ENCODE data around the gene DIP2C.

DNA sequence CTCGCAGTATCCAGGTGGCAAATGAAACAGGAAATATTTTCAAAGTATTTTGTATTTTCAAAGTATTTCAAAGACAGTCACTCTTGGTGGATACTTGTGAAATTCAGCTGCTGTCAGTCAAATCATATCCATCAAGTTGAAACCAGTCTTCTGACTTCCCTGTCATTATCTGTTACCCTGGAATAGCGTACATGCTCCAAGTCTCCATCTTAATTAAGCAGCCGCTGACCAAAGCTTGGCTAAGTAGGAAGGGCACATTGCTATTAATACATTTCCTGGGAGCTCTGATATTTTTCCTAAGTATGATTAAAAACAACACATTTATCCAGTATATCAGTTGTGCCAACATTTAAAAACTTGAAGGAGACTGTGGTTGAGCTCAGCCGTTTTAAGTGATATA lies 442.0 kb downstream of the DIP2C start:
- TF ChIP-seq, protein P1, sequence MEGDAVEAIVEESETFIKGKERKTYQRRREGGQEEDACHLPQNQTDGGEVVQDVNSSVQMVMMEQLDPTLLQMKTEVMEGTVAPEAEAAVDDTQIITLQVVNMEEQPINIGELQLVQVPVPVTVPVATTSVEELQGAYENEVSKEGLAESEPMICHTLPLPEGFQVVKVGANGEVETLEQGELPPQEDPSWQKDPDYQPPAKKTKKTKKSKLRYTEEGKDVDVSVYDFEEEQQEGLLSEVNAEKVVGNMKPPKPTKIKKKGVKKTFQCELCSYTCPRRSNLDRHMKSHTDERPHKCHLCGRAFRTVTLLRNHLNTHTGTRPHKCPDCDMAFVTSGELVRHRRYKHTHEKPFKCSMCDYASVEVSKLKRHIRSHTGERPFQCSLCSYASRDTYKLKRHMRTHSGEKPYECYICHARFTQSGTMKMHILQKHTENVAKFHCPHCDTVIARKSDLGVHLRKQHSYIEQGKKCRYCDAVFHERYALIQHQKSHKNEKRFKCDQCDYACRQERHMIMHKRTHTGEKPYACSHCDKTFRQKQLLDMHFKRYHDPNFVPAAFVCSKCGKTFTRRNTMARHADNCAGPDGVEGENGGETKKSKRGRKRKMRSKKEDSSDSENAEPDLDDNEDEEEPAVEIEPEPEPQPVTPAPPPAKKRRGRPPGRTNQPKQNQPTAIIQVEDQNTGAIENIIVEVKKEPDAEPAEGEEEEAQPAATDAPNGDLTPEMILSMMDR (IDR thresholded peaks at IDR 0.05), result no peak
- no peak for TF ChIP-seq POLR2A (IDR thresholded peaks at IDR 0.05)
